CD4-positive, alpha-beta T cell treated with Interleukin-15 for 1 hour (primary cell): ENCODE data around the gene H2AZ1.

ENCODE experiments used
- DNase-seq: peaks from one replicate; pipeline ENCODE4 v3.0.0-alpha.2; 2020

Gene H2AZ1

GRCh38 chr4:99945718-99946355 lies 4.2 kb downstream of the H2AZ1 start:
- no peak for DNase-seq

GRCh38 chr4:99943904-99944437 lies 6.1 kb downstream of the H2AZ1 start:
- DNase-seq: no peak

- no peak for DNase-seq
Measured at GRCh38 chr4:99938243-99938753, 11.8 kb downstream of the H2AZ1 start.

GRCh38 chr4:99934891-99935290 lies 15.2 kb downstream of the H2AZ1 start:
- DNase-seq: no peak

- no peak for DNase-seq
Measured at GRCh38 chr4:99927566-99927965, 22.5 kb downstream of the H2AZ1 start.

DNA sequence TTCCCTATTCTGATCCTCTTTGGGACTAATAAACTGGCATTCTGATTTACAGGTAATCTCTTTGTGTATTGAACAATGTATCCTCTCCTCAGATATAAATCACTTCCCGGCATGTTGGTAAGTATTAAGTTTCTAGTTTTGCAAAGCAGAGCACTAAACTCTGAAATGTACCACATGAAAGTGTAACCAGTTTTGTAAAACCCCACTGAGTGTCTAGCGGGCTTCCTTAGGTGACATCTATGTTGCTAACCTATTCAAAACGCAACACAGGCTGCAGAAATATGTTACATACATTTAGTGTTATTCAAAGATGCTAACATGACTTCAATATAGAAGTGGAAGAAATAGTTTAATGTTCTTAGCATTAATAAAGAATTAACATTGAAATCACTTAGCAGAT lies 28.9 kb downstream of the H2AZ1 start:
- DNase-seq: no peak

DNA sequence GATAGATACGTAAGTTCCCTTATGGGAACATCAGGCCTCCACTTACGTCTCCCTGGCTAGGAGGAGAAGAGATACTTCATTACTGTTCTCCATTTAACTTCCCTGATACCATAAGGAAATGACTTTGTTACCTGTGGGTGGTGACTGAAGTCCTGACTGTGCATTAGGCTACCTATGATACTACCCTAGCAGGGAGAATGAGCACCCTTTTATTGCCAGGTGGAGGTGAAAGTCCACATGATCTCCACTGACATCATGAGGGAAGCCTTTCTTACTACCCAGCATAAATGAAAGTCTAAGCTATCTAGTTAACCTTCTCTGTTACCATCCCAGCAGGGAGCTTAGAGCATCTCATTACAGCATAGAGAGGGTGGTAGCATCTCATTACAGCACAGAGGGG lies 31.4 kb downstream of the H2AZ1 start:
- no peak for DNase-seq

DNA sequence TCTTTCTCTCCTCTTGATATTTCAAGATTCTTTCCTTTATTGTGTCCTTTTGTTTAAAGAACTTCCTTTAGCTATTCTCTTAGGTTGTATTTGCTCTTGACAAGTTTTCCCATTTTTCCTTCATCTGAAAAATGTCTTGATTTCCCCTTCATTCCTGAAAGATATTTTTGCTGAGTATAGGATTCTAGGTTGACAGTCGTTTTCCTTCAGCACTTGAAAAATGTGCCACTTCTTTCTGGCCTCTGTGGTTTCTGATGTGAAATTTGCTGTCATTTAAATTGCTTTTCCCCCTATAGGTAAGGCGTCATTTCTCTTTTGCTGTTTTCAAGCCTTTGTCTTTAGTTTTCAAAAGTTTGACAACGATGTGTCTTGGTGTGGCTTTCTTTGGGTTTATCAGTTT lies 32.5 kb downstream of the H2AZ1 start:
- DNase-seq: no peak

- no peak for DNase-seq
Measured at GRCh38 chr4:99915449-99915848, 34.6 kb downstream of the H2AZ1 start.
